KMS-11 (cell line): ENCODE results near the gene NRIP3.

Source experiments
- H2AFZ ChIP-seq: fragments of 200-600 bp; sonication (generic); 2 replicates; pipeline ENCODE4 v1.6.1; 2016; ENCODE audit warnings: antibody characterized with exemption, mixed run types, low read depth
- H3K27ac ChIP-seq: fragments of 200-600 bp; sonication (generic); 2 replicates; pipeline ENCODE4 v1.6.1; 2016; ENCODE audit warnings: mild to moderate bottlenecking, mixed run types
- H3K27me3 ChIP-seq: fragments of 200-600 bp; sonication (generic); 2 replicates; pipeline ENCODE4 v1.6.1; 2017; ENCODE audit warnings: mild to moderate bottlenecking, low read depth, mixed run types, moderate library complexity; ENCODE audit not compliant: insufficient read depth
- H3K36me3 ChIP-seq: fragments of 200-600 bp; sonication (generic); 2 replicates; pipeline ENCODE4 v1.6.1; 2017; ENCODE audit warnings: mild to moderate bottlenecking, mixed run types; ENCODE audit not compliant: insufficient read depth
- H3K4me1 ChIP-seq: fragments of 200-600 bp; sonication (generic); 2 replicates; pipeline ENCODE4 v1.6.1; 2016; ENCODE audit warnings: mild to moderate bottlenecking, low read depth, mixed run types; ENCODE audit not compliant: poor library complexity, severe bottlenecking
- H3K4me2 ChIP-seq: fragments of 200-600 bp; sonication (generic); 2 replicates; pipeline ENCODE4 v1.7.0; 2016; ENCODE audit warnings: mild to moderate bottlenecking, mixed run types
- H3K4me3 ChIP-seq: fragments of 200-600 bp; sonication (generic); IDR thresholded peaks from 2 replicates; pipeline ENCODE4 v1.6.1; 2017; ENCODE audit warnings: low read depth, low read length, mixed read lengths; ENCODE audit not compliant: insufficient read depth
- H3K79me2 ChIP-seq: fragments of 200-600 bp; sonication (generic); 2 replicates; pipeline ENCODE4 v1.6.1; 2016; ENCODE audit warnings: low read depth, mixed run types; ENCODE audit not compliant: insufficient read depth
- H3K9ac ChIP-seq: fragments of 200-600 bp; sonication (generic); 2 replicates; pipeline ENCODE4 v1.6.1; 2016; ENCODE audit warnings: mild to moderate bottlenecking, mixed run types
- H4K20me1 ChIP-seq: fragments of 200-600 bp; sonication (generic); 2 replicates; pipeline ENCODE4 v1.6.1; 2016; ENCODE audit warnings: mild to moderate bottlenecking, mixed run types; ENCODE audit not compliant: insufficient read depth
- CTCF ChIP-seq: fragments of 200-600 bp; sonication (generic); conservative IDR thresholded peaks from 2 replicates; pipeline ENCODE4 v1.6.1; 2017; ENCODE audit warnings: low read depth, mild to moderate bottlenecking, antibody characterized with exemption, low read length, moderate library complexity, mixed read lengths

Gene NRIP3

GRCh38 chr11:9039198-9039597 is 35.4 kb upstream of the NRIP3 start:
- Histone ChIP-seq H3K36me3 (no peaks in the 10 kb centered on the region), H2AFZ (no peak overlapping the region), H3K27me3 (no peaks in the 10 kb centered on the region), H3K9ac (no peak overlapping the region), H3K79me2 (no peaks in the 10 kb centered on the region), H3K27ac (no peak overlapping the region), H4K20me1 (no peaks in the 10 kb centered on the region), H3K4me3 (no peak overlapping the region), H3K4me1 (no peaks in the 10 kb centered on the region), H3K4me2 (no peak overlapping the region)
- TF ChIP-seq CTCF = no peak

GRCh38 chr11:9038541-9038940 is 34.7 kb upstream of the NRIP3 start:
- H3K9ac ChIP-seq = no peak overlapping the region
- no peak overlapping the region for H3K27ac ChIP-seq
- H3K4me3 ChIP-seq = no peak overlapping the region
- no peak overlapping the region for H3K4me2 ChIP-seq
- no peaks in the 10 kb centered on the region for H3K27me3 ChIP-seq
- no peak overlapping the region for H2AFZ ChIP-seq
- no peaks in the 10 kb centered on the region for H3K79me2 ChIP-seq
- no peaks in the 10 kb centered on the region for H3K4me1 ChIP-seq
- H3K36me3 ChIP-seq = no peaks in the 10 kb centered on the region
- TF ChIP-seq CTCF = no peak
- H4K20me1 ChIP-seq = no peaks in the 10 kb centered on the region

GRCh38 chr11:9037963-9038362 is 34.2 kb upstream of the NRIP3 start:
- no peak overlapping the region for H3K4me3 ChIP-seq
- H3K27ac ChIP-seq = no peak overlapping the region
- no peak overlapping the region for H3K4me2 ChIP-seq
- no peak overlapping the region for H2AFZ ChIP-seq
- H3K9ac ChIP-seq = no peak overlapping the region
- no peaks in the 10 kb centered on the region for H3K36me3 ChIP-seq
- H3K4me1 ChIP-seq = no peaks in the 10 kb centered on the region
- no peak for TF ChIP-seq CTCF
- no peaks in the 10 kb centered on the region for H3K79me2 ChIP-seq
- no peaks in the 10 kb centered on the region for H3K27me3 ChIP-seq
- no peaks in the 10 kb centered on the region for H4K20me1 ChIP-seq

GRCh38 chr11:9037046-9037780 is 33.4 kb upstream of the NRIP3 start:
- Histone ChIP-seq H3K27ac (no peak overlapping the region), H3K4me1 (no peaks in the 10 kb centered on the region), H3K27me3 (no peaks in the 10 kb centered on the region), H3K9ac (no peak overlapping the region), H4K20me1 (no peaks in the 10 kb centered on the region), H3K36me3 (no peaks in the 10 kb centered on the region), H3K79me2 (no peaks in the 10 kb centered on the region), H3K4me2 (no peak overlapping the region), H3K4me3 (no peak overlapping the region), H2AFZ (no peak overlapping the region)
- TF ChIP-seq CTCF = no peak
